Renal pelvis (tissue), 12 donors: ENCODE results near the gene CNNM3. TPM values are rescaled to one million over a fixed set of nuclear protein-coding genes. Genes with fewer than 3 reads are reported as not detected.

Experiments
- DNase-seq: peaks from one replicate; pipeline ENCODE4 v3.0.0-alpha.2; 2013
- long read RNA-seq, 16 experiments: transcript quantifications; one replicate each; lab custom pipeline, GENCODE V29; 2026
- polyA plus RNA-seq, 3 donors: library from polyadenylated mRNA; unstranded; fragments of 120-200 nt; gene quantifications; one replicate each; pipeline ENCODE4 v1.2.1, GENCODE V29; 2013; ENCODE audit not compliant: insufficient read length in 3 of 3

CNNM3 gene
- 10 to 100 TPM; 33.7 to 44.2 (median 40.6) TPM for polyA plus RNA-seq
- long read RNA-seq, donor 1, partial matches to known transcripts = 0 of 3 reads
- long read RNA-seq, donor 1, other reads (novel, unspliced or antisense) = 0 of 3 reads
- long read RNA-seq, donor 2, partial matches to known transcripts = 28 of 32 reads
- long read RNA-seq, donor 2, other reads (novel, unspliced or antisense) = 0 of 32 reads
- long read RNA-seq, donor 3, transcript CNNM3-201 (8 exons, 3,447 nt) = major isoform, 7 of 23 reads
- long read RNA-seq, donor 3, partial matches to known transcripts = 16 of 23 reads
- long read RNA-seq, donor 3, other reads (novel, unspliced or antisense) = 0 of 23 reads
- long read RNA-seq, donor 4, partial matches to known transcripts = 0 of 1 reads
- long read RNA-seq, donor 4, other reads (novel, unspliced or antisense) = 0 of 1 reads
- long read RNA-seq, donor 5, partial matches to known transcripts = 0 of 3 reads
- long read RNA-seq, donor 5, other reads (novel, unspliced or antisense) = 0 of 3 reads
- long read RNA-seq, donor 6, transcript CNNM3-201 (8 exons, 3,447 nt) = major isoform, 6 of 6 reads
- long read RNA-seq, donor 6, partial matches to known transcripts = 0 of 6 reads
- long read RNA-seq, donor 6, other reads (novel, unspliced or antisense) = 0 of 6 reads
- long read RNA-seq, donor 7, transcript CNNM3-201 (8 exons, 3,447 nt) = major isoform, 7 of 32 reads
- long read RNA-seq, donor 7, partial matches to known transcripts = 24 of 32 reads
- long read RNA-seq, donor 7, other reads (novel, unspliced or antisense) = 0 of 32 reads
- long read RNA-seq, donor 8 = 0 reads
- long read RNA-seq, donor 9, partial matches to known transcripts = 0 of 3 reads
- long read RNA-seq, donor 9, other reads (novel, unspliced or antisense) = 0 of 3 reads
- long read RNA-seq, donor 10, partial matches to known transcripts = 19 of 20 reads
- long read RNA-seq, donor 10, other reads (novel, unspliced or antisense) = 0 of 20 reads
- long read RNA-seq, donor 11, partial matches to known transcripts = 5 of 9 reads
- long read RNA-seq, donor 11, other reads (novel, unspliced or antisense) = 0 of 9 reads
- long read RNA-seq, donor 12, transcript CNNM3-201 (8 exons, 3,447 nt) = major isoform, 8 of 8 reads
- long read RNA-seq, donor 12, partial matches to known transcripts = 0 of 8 reads
- long read RNA-seq, donor 12, other reads (novel, unspliced or antisense) = 0 of 8 reads
- long read RNA-seq, donor 13, partial matches to known transcripts = 6 of 9 reads
- long read RNA-seq, donor 13, other reads (novel, unspliced or antisense) = 0 of 9 reads
- long read RNA-seq, donor 14 = 0 reads
- long read RNA-seq, donor 15, transcript CNNM3-201 (8 exons, 3,447 nt) = major isoform, 7 of 42 reads
- long read RNA-seq, donor 15, partial matches to known transcripts = 35 of 42 reads
- long read RNA-seq, donor 15, other reads (novel, unspliced or antisense) = 0 of 42 reads
- long read RNA-seq, donor 16, partial matches to known transcripts = 14 of 15 reads
- long read RNA-seq, donor 16, other reads (novel, unspliced or antisense) = 0 of 15 reads

DNA sequence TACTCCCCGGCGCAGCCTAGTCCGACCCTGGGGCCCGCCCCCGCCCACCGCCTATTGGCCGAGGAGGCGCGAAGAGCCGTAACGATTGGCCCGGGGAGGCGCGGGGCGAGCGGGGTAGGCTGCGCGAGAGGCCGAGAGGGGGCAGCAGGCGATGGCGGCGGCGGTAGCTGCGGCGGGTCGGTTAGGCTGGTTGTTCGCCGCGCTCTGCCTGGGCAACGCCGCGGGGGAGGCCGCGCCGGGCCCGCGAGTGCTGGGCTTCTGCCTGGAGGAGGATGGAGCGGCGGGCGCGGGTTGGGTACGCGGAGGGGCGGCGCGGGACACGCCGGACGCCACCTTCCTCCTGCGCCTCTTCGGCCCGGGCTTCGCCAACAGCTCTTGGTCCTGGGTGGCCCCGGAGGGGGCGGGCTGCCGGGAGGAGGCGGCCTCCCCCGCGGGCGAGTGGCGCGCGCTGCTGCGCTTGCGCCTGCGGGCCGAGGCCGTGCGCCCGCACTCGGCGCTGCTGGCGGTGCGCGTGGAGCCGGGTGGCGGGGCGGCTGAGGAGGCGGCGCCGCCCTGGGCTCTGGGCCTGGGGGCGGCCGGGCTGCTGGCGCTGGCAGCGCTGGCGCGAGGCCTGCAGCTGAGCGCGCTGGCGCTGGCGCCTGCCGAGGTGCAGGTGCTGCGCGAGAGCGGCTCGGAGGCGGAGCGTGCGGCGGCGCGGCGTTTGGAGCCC, at the start of gene CNNM3:
TSS of gene CNNM3 (plus strand) at position 142 of the 709 bp plus-strand sequence. CDS start at position 152, 10 bp downstream.
- peak; percentile 95 for DNase-seq

- DNase-seq = no peak
These were observed 48.8 kb upstream of the CNNM3 start for GRCh38 chr2:96767135-96767871.

DNA sequence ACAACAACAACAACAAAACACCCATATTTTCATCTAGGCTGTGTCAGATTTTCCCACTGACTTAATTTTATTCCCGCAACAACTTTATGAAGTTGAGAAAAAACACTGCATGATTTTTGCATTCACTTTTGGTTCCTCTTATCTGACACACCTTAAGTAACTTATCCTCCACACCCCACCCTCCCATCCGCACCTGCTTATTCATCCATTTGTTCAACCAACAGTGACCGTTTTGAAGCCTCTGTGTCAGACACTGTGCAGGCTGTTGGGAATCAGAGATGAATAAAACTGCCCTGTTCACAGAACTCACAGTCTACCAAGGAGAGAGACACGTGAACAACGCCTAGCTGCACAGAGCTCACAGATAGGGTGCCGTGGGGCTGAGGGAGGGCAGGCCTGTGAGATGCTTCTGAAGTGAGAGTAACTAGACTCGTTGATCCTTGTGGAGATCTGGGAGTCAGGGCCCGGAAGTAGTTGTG, 47.9 kb upstream of the CNNM3 start:
- DNase-seq = no peak

DNA sequence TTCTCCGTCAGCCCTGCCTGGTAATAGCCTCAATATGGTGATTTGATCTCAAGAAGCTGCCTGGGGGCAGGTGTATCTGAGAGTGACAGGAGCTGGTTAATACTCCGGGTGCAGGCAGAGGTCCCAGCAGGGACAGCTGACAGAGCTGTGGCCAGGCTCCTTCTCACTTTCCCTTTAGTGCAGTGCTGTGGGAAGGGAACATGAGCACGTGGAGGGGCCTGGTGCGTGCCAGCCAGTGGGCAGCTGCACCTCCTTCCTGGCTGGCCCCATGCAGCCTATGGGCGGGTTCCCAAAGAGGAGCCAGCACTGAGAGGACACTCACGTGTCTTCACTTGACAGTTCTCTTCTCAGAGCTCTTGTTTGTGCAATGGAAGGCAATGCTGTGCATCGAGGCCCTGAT, 46.3 kb upstream of the CNNM3 start:
- DNase-seq = no peak

- DNase-seq = no peak
These were observed 45.4 kb upstream of the CNNM3 start for GRCh38 chr2:96770442-96771202.

DNA sequence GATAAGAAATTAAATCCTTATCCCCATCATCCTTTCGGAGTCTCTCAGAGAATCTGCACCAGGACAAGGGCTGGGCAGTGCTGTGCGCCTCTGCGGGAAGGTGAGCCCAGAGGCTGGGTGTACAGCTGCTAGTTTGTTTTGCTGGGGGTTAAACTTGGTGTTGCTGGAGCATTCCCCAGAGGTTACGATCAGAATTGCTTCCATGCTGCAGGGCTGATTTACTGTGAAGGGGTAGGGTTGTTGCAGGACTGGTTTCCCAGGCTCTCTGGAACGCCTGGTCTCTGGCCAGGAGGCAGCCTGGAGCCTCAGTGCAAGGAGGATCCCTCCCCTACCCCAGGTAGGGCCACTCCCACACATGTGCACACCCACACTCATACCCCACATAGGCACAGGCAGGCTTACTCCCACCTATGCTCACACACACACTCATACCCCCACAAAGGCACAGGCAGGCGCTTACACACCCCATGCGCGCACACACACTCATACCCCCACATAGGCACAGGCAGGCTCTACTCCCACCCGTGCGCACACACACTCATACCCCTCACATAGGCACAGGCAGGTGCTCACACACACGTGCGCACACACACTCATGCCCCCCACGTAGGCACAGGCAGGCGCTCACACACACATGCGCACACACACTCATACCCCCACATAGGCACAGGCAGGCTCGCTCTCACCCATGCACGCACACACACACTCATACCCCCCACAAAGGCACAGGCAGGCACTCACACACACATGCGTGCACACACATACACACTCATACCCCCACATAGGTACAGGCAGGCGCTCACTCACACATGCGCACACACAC, 44.1 kb upstream of the CNNM3 start:
- peak; percentile 39 for DNase-seq

DNA sequence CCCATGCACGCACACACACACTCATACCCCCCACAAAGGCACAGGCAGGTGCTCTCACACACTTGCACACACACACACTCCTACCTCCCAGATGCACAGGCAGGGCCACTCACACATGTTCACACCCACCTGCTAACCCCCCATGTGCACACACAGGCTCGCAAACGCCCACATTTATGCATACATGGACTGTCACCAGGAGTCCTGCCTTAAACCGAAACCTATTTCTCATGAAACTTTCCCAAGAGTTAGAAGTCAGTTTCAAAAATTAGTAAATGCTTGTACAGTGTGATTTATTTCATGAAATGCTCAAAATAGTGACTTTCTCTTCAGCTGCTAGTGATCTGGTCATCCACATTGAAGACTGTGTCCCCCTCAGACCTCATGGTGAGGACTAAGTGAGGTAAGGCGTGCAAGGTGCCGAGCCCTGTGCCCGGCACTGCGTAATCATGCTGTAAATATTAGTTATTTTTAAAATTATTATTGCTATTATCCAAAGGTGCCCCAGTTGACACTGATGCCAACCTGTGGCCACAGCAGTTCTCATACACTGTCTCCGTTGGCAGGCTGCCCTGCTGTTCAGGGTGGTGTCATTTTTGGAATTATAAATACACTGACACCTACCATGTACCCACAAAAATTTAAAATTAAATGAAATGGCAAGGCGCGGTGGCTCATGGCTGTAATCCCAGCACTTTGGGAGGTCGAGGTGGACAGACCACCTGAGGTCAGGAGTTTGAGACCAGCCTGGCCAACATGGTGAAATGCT, 43.0 kb upstream of the CNNM3 start:
- DNase-seq = no peak

GRCh38 chr2:96773922-96774321, 42.1 kb upstream of the CNNM3 start:
- no peak for DNase-seq

DNA sequence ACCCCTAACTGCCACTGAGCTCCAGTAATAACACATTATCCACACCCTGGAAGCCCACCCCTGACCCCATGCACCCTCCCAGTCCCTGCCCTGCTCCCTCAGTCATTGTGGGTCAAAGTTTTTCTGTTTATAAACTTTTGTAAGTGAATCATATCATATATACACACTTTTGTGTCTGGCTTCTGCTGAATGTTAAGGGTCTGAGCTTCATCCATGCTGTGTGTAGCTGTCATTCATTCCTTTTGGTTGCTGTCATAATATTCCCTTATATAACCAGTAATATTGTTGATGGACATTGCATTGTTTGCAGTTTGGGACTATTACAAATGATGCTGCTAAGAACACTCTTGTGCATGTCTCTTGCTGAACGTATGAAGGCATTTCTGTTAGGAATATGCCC, 40.9 kb upstream of the CNNM3 start:
- no peak for DNase-seq

DNA sequence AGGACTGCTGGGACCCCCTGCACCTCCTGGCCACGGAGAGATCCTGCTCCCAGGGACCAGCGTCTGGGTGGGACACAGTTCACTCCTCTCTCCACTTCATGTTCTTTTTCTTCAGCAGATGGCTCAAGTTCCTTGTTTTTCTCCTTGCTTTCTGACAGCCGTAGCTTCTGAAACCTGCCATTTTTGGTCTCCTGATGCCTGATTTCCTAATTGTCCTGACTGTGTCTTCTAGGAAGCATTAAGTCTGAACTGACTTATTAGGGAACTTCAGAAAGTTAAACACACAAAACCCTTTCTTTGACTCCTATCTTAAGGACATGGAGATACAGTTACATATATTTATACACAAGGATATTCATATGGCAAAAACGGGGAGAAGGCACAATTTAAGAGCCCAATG, 32.7 kb upstream of the CNNM3 start:
- no peak for DNase-seq

DNA sequence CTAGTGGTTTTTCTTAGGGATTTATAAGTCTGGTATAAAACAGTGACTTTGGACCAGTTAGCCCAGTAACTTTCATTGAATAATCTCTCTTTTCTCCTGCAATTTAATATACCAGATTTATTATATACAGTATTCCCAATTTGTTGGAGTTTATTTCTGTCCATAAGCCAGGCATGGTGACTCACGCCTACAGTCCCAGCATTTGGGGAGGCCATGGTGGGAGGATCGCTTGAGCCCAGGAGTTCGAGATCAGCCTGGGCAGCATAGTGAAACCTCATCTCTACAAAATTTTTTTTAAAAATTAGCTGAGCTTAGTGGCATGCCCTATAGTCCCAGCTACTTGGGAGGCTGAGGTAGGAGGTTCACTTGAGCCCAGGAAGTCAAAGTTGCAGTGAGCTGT, 28.7 kb upstream of the CNNM3 start:
- no peak for DNase-seq

DNA sequence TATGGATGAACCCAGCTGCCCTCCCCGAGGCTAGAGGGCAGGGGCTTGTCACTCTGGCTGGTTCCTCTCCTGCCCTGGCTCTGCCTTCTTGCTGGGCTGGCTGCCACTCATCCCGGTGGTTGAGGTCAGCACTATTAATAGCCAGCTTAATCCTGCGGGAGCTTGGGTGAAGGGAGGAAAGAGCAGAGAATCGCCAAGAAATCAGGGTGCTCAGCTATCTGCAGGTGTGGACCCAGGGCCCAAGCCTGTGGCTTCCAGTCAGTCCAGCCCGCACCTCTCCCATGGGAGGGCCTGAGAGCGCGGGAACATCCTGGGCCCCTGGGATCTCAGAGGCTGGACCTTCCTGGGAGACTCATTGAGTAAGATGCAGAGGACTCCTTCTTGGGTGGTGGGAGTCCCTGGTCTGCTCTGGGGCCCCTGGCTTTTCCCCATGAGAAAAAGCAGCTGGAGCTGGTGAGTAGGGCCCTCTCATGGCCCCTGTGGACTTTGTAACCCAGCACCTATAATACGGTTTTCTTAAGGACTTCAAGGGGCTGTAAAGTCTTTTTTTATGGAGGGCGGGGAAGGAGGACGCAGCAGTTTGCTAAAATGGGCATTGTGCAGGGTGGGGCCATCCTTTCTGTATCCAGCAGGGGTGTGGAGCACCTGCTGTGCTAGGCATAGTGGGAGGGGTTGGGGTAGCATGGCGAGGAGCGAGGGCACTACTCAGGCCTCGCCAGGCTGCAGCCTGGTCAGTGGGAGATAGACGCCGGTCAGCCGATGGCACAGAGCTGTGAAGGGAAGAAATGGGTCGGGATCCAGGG, 27.4 kb upstream of the CNNM3 start:
- no peak for DNase-seq

GRCh38 chr2:96789245-96789617, 26.8 kb upstream of the CNNM3 start:
- no peak for DNase-seq

GRCh38 chr2:96792772-96793749, 23.0 kb upstream of the CNNM3 start:
- DNase-seq = no peak

DNA sequence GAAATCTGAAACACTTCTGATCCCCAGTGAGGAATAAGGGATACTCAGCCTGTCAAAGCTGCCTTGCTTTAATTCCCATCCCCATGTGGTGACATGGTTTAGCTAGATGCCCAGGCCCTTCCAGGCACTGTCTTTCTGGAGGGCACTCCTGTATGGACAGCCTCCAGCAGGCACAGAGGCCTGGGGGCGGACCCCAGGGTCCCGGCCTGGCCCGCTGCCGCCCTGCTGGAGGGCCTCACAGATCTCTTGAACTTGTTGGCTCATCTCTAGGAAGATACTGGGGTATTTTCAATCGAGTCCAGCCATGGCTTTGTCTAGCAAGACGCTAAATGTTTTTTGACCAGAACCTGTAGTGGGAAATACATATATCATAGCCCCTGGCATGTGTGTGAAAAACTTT, 21.0 kb upstream of the CNNM3 start:
- DNase-seq = no peak
